Measurements from ENCODE around the gene UBE2QL1.

Gene UBE2QL1

DNA sequence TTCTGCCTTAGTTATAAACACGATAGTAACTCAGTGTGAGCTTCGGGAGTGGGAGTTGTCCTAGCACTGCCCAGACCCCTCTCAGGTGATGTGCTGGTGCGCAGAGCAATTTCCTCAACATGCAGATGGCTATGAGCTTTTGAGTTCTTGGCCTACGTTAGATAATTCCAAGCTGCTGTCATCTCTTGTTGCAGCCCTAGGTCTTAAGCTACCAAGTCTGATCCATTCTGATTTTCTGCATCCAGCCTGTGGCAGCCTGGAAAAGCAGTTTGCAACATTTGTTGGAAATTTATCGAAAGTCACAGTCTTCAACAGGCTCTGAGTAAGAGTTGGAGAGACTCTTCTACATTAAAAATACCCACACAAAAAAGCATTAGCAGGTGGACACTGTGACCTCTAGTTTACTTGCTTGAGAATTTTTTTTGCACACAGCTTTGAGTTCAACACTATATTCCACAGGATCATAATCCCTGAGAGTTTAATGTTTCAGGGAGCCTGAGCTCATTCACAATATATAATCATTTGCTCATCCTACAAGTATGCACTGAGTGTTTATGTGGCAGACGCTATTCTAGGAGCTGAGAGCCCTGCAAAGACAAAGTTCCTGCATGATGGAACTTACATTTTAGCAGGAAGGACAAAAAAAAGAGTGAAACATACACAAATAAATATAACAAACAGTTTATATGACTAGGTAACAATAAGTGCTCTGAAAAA, 91.6 kb downstream of the UBE2QL1 start:
- no peak for DNase-seq

GRCh38 chr5:6541256-6542013, 92.8 kb downstream of the UBE2QL1 start:
- DNase-seq = no peak

DNA sequence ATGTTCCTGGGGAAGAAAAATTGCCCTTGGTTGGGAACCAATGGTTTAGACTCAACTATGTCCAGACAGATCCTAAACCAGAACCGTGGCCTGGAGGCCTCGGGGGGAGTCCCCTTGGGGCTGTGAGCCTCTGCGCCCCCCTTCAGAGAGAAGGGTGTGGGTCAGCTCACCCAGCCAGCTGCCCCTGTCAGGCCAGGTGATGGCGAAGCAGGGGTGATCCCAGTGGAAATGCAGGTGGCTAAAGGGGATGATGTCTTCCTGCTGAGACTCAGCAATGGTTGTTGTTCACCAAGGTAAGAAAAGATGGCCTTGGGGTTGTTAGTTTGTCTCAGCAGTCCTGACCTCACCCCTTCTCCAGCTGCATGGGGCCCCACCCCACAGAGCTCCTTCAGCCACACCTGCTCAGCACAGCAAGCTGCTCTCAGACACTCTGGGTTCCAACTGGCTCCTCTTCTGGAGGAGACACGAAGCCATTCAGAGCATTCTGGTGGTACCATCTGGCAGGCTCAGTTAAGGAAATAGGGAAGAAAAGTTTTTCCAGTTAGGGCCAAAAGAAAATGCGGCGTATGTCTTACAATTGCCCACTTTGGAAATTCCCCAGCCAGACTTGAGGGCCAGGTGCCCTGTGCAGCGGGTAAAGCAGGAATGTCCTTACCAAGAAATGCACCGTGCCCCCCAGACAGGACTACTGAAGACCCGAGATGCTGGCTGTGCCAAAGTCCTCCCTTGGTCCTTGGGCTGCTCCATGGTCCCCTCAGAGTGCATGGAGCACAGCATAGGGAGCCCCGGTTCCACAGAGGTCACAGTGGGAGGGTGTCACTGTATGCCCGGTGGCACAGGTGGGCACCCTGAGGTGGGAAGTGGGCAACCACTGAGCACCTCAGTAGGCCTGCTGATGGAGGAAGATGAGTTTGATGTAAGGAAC, 94.0 kb downstream of the UBE2QL1 start:
- no peak for DNase-seq

DNA sequence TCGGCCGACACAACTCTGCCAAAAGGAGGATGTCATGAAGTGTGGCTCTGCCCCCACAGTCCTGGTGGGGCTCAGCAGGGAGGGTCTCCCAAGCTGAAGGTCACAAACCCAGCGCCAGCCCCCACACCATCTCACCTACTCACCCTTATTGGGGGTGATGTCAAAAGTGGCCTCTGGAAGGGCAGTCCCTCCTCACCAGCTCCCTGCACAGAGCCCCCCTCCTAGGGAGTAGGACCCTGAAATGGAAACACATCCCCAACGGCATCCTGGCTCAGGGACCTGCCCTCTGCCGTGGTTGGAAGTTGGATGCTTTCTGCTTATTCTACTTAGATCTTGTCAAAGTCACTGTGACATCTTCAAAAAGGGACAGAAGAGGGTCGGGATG, 94.7 kb downstream of the UBE2QL1 start:
- no peak for DNase-seq

- DNase-seq = no peak
Observed at GRCh38 chr5:6543830-6544560, 95.3 kb downstream of the UBE2QL1 start.
